ENCODE data around the gene SPTLC1.

DNA sequence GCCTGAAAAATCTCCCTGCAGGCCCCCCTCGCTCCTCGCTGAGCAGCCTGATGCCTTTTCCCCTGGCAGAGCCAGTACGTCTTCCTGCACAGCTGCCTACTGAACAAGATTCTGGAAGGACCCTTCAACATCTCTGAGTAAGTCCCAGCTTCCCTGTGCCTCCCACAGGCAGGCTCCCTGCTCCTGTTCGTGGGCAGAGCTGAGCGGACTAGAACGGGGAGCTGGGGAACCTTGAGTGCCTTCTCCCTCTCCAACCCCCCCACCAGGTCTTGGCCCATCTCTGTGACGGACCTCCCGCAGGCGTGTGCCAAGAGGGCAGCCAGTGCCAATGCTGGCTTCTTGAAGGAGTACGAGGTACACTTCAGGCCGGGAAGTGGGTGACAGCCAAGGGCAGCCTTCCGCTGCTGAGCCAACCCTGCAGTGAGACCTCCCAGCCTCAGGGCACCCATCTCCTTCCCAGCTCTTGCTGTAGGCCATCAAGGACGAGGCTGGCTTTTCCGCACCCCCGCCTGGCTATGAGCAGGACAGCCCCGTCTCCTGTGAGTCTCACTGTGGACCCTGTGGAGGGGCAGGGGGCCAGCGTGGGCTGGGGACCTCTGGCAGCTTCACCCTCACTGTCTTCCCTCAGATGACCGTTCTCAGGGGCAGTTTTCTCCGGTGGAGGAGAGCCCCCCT, 21.1 kb upstream of the SPTLC1 start:
- TF ChIP-seq, protein P1, sequence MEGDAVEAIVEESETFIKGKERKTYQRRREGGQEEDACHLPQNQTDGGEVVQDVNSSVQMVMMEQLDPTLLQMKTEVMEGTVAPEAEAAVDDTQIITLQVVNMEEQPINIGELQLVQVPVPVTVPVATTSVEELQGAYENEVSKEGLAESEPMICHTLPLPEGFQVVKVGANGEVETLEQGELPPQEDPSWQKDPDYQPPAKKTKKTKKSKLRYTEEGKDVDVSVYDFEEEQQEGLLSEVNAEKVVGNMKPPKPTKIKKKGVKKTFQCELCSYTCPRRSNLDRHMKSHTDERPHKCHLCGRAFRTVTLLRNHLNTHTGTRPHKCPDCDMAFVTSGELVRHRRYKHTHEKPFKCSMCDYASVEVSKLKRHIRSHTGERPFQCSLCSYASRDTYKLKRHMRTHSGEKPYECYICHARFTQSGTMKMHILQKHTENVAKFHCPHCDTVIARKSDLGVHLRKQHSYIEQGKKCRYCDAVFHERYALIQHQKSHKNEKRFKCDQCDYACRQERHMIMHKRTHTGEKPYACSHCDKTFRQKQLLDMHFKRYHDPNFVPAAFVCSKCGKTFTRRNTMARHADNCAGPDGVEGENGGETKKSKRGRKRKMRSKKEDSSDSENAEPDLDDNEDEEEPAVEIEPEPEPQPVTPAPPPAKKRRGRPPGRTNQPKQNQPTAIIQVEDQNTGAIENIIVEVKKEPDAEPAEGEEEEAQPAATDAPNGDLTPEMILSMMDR (IDR thresholded peaks at IDR 0.05): no peak
- TF ChIP-seq POLR2A (IDR thresholded peaks at IDR 0.05): no peak

Data from body of pancreas (tissue), 4 donors.